ENCODE measurements around the gene GPR78.

The GPR78 gene

GRCh38 chr4:8537041-8537461 lies 43.1 kb upstream of the GPR78 start:
- no peak for TF ChIP-seq CTCF (IDR thresholded peaks at IDR 0.05; ENCODE audit: insufficient read depth, low read depth, low read length, missing control alignments)
- no peak overlapping the region for H3K4me3 ChIP-seq (ENCODE audit: low read length)
- DNase-seq (ENCODE audit: low read depth) = peak; percentile 80

GRCh38 chr4:8538076-8538702 lies 42.0 kb upstream of the GPR78 start:
- no peak for DNase-seq (ENCODE audit: low read depth)
- no peak for TF ChIP-seq CTCF (IDR thresholded peaks at IDR 0.05; ENCODE audit: insufficient read depth, low read depth, low read length, missing control alignments)
- no peak overlapping the region for H3K4me3 ChIP-seq (ENCODE audit: low read length)

- peak; percentile 79 for DNase-seq (ENCODE audit: low read depth)
- no peak for TF ChIP-seq CTCF (IDR thresholded peaks at IDR 0.05; ENCODE audit: insufficient read depth, low read depth, low read length, missing control alignments)
- H3K4me3 ChIP-seq (ENCODE audit: low read length) = no peak overlapping the region
Observed at GRCh38 chr4:8538703-8539567, 41.3 kb upstream of the GPR78 start.

- no peak for DNase-seq (ENCODE audit: low read depth)
- H3K4me3 ChIP-seq (ENCODE audit: low read length) = no peak overlapping the region
- TF ChIP-seq CTCF (IDR thresholded peaks at IDR 0.05; ENCODE audit: insufficient read depth, low read depth, low read length, missing control alignments) = no peak
Observed at GRCh38 chr4:8539661-8540060, 40.5 kb upstream of the GPR78 start.

GRCh38 chr4:8540072-8540471 lies 40.1 kb upstream of the GPR78 start:
- TF ChIP-seq CTCF (IDR thresholded peaks at IDR 0.05; ENCODE audit: insufficient read depth, low read depth, low read length, missing control alignments) = no peak
- no peak overlapping the region for H3K4me3 ChIP-seq (ENCODE audit: low read length)
- no peak for DNase-seq (ENCODE audit: low read depth)

- TF ChIP-seq CTCF (IDR thresholded peaks at IDR 0.05; ENCODE audit: insufficient read depth, low read depth, low read length, missing control alignments) = no peak
- DNase-seq (ENCODE audit: low read depth) = no peak
- no peak overlapping the region for H3K4me3 ChIP-seq (ENCODE audit: low read length)
Observed at GRCh38 chr4:8540586-8540985, 39.6 kb upstream of the GPR78 start.
